GM11168 (cell line): Measurements from ENCODE around the gene APOBEC3C.
"Not testable (repeated sequence)": the region's sequence is repeated elsewhere in the genome, so short reads cannot be mapped to it uniquely, and the experiment has no call there.

Experiments used
- in situ Hi-C: fragments of 300-500 bp; cut with MboI; formaldehyde crosslinking; loops from one replicate; pipeline ENCODE4 v1.12.0; 2022; ENCODE audit warnings: low sequenced_read_pairs; ENCODE audit not compliant: unreplicated experiment

The APOBEC3C gene

GRCh38 chr22:39049486-39049885 lies 35.4 kb downstream of the APOBEC3C start:
- in situ Hi-C loops: not testable (repeated sequence)

DNA sequence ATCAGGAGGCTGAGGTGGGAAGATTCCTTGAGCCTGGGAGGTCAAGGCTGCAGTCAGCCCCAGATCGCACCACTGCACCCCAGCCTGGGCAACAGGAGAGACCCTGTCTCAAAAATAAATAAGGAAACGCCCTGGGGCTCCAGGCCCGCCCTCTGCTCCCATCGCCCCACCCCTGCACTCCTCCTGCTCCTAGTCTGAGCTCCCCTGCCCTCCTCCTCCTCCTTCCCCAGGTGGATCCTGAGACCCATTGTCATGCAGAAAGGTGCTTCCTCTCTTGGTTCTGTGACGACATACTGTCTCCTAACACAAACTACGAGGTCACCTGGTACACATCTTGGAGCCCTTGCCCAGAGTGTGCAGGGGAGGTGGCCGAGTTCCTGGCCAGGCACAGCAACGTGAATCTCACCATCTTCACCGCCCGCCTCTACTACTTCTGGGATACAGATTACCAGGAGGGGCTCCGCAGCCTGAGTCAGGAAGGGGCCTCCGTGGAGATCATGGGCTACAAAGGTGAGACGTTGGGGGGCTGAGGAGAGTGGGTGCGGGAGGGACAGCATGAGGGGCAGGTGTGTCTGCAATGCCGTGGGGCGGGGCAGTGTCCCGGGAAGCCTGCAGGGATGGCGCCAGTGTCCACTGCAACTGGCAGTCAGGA lies 37.9 kb downstream of the APOBEC3C start:
- in situ Hi-C loops: not testable (repeated sequence)

- in situ Hi-C loops: no loop called here
Measured at GRCh38 chr22:39055658-39056057, 41.6 kb downstream of the APOBEC3C start.

DNA sequence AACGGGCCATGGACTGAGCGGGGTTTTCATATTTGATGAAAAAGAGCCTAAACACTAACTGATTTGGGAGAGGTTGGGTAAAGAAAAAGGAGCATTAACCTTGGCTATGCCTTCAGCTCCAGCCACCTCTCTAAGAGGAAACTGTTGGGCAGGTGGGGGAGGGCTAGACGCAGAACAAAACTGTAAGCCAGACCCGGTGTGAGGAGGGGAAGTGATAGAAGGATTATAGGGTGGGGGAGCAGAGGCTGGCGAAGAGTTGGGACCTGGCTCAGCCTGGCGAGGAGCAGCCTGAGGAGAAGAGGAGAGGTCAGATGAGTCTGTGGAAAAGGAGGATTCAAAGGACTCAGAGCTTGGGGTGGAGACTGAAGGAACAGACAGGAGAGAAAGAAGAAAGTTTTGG lies 47.2 kb downstream of the APOBEC3C start:
- in situ Hi-C loops: not testable (repeated sequence)

- in situ Hi-C loops: not testable (repeated sequence)
Measured at GRCh38 chr22:39061951-39062350, 47.9 kb downstream of the APOBEC3C start.

DNA sequence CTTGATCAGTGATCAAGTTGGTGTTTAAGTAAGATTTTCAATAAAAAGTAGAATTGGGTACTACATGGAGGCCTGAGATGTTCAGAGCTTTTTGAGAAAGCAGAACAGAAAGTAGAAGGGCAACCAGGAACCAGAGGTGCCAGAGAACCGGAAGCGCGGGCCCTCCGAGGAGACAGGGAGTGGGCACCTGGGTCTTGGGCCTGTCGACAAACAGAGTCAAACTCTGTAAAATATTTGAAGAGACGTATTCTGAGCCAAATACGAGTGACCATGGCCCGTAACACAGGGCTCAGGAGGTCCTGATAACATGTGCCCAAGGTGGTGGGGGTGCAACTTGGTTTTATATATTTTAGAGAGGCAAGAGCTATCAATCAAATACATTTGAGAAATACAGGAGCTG lies 49.8 kb downstream of the APOBEC3C start:
- in situ Hi-C loops: not testable (repeated sequence)

- in situ Hi-C loops: not testable (repeated sequence)
Measured at GRCh38 chr22:39066442-39067276, 52.6 kb downstream of the APOBEC3C start.

DNA sequence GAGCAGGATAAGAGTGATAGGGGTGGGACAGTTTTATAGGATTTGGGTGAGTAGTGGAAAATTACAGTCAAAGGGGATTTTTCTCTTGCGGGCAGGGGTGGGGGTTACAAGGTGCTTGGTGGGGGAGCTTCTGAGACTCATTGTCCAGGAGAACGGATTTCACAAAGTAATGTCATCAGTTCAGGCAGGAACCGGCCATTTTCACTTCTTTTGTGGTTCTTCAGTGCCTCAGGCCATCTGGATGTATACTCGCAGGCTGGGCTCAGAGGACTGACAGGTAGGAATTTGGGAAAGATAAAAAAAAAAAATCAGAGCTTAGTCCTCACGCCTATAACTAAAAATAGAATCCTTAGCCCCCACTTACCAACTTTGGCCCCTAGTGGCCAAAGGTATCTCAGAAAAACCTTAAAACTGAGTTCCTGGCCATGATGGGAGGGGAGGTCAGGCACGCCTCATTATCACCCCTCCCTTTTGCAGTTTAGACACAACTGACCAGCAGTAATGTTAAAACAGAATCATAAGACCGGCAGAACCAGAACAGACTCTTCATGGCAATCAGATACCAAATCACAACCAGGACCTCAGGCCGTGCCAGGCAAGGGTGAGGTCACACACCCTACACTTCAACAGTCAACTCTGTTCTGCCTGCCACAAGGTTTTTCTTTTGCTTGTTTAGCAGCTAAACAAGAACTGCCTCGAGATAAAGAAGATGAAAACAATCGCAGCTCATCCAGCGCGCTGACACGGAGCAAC lies 54.2 kb downstream of the APOBEC3C start:
- in situ Hi-C loops: no loop called here
